Fibroblast of skin of abdomen (primary cell): ENCODE measurements around the gene PPM1N. TPM values are rescaled to one million over a fixed set of nuclear protein-coding genes. Genes with fewer than 3 reads are reported as not detected.

ENCODE experiments used
- DNase-seq: peaks from one replicate; pipeline ENCODE4 v3.0.0-alpha.2; 2013
- polyA plus RNA-seq, 2 experiments: library from polyadenylated mRNA; unstranded; fragments of 120-200 nt; gene quantifications; one replicate each; pipeline ENCODE4 v1.2.1, GENCODE V29; 2013; ENCODE audit not compliant: insufficient read length in 2 of 2

The PPM1N gene, protein sequence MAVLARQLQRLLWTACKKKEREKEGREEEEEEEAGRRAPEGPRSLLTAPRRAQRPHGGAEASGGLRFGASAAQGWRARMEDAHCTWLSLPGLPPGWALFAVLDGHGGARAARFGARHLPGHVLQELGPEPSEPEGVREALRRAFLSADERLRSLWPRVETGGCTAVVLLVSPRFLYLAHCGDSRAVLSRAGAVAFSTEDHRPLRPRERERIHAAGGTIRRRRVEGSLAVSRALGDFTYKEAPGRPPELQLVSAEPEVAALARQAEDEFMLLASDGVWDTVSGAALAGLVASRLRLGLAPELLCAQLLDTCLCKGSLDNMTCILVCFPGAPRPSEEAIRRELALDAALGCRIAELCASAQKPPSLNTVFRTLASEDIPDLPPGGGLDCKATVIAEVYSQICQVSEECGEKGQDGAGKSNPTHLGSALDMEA
- polyA plus RNA-seq (2013, experiment 1 of 2; ENCODE audit: insufficient read length): 0.87 TPM
- polyA plus RNA-seq (2013, experiment 2 of 2; ENCODE audit: insufficient read length): 1.2 TPM

DNA sequence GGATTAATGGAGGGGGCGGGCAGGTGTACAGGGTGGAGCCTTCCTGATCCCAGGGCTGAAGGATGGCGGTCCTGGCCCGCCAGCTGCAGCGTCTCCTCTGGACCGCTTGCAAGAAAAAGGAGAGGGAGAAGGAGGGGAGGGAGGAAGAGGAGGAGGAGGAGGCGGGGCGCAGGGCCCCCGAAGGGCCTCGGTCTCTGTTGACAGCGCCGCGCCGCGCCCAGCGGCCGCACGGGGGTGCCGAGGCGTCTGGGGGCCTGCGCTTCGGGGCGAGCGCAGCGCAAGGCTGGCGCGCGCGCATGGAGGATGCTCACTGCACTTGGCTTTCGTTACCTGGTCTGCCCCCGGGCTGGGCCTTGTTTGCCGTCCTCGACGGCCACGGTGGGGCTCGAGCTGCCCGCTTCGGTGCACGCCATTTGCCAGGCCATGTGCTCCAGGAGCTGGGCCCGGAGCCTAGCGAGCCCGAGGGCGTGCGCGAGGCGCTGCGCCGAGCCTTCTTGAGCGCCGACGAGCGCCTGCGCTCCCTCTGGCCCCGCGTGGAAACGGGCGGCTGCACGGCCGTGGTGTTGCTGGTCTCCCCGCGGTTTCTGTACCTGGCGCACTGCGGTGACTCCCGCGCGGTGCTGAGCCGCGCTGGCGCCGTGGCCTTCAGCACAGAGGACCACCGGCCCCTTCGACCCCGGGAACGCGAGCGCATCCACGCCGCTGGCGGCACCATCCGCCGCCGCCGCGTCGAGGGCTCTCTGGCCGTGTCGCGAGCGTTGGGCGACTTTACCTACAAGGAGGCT, at the start of gene PPM1N:
Gene PPM1N (plus strand): TSS at position 33 of the 785 bp plus-strand sequence. CDS start 30 bp downstream, at position 63.
- DNase-seq: no peak

DNA sequence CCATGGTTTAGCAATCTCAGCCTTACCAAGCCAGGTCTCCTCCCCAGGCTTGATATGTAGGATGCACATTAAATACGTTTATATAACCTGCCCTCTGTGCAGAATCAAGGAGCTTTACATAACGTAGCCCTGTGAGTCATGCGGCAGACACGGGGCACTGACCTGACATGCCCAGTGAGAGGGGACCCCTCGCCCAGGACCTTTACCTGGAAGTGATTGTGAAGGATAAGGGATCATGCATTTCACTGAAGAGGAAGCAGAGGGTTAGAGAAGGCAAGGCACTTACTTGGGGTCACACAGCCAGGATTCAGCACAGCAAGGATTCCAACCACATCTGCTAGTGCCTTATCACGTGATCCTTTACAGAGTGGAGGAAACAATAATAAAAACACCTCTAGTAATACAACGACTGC, 49.4 kb upstream of the PPM1N start:
- no peak for DNase-seq

DNA sequence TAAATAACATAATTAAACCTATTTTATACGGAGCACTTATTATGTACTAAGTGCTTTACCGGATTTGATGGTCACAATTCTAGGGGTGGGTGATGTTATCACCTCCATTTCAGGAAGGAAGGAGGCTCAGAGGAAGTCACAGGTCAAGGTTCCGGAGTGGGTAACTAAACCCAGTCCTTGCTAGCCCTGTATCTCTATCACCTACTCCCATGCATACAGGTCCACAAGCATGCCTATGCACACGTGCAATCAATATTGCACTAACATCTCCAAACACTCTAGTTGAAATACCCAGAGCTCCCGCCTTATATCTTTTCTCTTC, 48.3 kb upstream of the PPM1N start:
- DNase-seq: no peak

DNA sequence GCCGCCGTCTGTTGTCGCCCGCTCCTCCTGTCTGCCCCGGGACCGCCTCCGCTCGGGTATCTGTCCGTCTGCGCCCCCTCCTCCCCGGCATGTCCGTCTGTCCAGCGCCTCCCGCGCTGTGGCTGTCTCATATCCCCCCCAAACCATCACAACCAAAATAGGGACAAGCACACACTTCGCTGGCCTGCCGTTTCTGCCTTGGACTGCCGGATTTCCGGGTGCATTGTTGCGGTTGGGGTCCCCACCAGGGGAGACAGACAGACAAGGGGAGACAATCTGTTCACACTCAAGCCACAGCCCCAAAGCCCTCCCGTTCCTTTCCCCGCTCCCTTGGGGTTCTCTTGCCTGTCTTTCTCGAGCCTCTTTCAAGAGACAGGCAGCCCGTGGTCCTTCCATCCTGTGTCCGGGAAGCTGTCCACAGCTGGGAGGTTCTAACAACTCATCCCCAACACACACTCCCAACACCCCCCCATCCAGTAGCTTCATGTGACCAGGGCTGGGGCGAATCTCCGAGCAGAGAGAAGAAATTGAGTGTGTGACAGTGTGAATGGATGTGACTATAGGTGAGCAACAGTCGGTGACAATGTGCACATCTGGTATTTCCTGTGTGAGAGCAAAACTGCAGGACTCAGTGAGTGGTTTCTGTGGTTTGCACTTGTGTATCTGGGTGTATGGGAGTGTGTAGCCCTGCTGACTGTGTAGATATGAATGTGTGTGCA, 47.0 kb upstream of the PPM1N start:
- peak; percentile 77 for DNase-seq

DNA sequence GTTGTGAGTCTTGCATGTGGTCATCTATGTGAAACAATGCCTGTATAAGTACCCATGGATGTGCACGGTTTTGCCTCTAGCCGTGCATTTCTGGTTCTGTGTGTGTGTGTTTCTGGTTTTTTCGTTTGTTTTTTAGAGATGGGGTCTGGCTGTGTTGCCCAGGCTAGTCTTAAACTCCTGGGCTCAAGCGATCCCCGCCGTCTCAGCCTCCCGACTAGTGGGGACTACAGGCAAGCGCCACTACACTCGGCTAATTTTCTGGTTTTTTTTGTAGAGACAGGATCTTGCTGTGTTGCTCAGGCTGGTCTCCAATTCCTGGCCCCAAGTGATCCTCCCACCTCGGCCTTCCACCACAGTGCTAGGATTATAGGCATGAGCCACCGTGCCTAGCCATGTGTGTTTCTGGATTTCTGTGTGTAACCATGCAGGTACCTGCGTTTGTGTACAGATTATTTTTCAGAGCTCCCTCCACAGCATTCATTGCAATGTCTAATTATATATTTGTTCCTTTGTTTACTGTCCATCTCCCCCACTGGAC, 46.3 kb upstream of the PPM1N start:
- DNase-seq: no peak

DNA sequence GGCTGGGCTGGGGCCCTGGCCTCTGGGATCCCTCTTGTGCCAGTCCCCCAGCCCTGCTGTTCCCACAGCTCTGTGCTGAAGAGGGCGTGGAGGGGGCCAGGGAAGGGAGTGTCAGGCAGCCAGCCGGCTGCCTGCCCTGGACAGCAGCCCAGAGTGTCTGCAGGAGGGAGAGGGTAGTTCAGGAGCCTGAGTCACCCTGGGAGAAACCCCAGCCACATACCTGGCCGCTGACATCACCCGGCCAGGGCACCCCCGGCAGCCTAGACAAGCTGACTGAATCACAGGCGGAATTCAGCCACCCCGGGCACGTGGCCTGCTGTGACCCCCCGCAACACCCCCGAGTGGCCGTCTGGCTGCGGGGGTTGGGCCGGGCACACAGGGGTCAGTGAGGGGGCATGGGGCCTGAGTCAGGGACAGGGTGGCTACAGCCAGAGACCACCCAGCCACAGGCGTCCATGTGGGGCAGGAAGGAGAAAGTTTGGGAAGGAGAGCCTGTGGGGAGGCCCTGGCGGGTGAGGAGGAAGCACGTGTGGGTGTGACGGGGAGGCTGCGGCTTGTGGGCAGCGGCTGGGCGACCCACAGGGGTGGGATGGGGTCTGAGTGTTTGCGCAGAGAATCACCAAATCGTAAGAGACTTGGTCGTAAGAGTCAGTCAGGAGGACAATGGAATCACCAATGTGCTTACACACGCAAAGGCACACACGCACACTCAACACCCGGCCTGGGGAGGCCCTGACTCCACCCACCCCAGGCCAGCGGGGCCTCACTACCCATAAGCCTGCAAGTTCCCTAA, 42.3 kb upstream of the PPM1N start:
- DNase-seq: peak; percentile 99

DNA sequence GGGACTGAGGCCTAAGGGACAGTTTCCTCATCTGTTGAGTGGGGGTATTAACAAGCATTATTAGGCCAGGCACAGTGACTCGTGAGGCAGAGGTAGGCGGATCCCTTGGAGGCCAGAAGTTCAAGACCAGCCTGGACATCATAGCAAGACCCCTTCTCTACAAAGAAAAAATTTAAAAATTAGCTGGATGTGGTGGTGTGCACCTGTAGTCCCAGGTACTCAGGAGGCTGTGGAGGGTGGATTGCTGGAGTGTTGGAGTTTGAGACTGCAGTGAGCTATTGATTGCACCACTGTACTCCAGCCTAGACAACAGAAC, 41.8 kb upstream of the PPM1N start:
- DNase-seq: no peak

DNA sequence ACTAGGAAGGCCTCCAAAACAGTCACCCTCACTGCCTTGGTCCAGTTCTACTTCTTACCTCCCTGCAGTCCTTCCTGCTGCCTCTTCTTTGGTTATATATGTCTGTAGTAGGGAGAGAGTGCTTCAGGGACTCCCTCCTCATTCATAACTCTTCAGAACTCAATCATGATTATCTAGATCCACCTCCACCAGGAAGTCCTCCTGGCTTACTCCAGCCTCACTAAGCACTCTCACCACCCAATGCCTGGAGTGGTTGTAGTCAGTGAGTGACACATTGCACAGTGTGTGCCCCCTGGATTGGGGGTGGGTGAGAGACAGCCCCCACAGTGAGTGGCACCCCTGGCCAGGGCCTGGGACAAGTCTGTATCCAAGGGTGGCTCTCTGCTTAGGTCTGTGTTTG, 40.5 kb upstream of the PPM1N start:
- DNase-seq: no peak

DNA sequence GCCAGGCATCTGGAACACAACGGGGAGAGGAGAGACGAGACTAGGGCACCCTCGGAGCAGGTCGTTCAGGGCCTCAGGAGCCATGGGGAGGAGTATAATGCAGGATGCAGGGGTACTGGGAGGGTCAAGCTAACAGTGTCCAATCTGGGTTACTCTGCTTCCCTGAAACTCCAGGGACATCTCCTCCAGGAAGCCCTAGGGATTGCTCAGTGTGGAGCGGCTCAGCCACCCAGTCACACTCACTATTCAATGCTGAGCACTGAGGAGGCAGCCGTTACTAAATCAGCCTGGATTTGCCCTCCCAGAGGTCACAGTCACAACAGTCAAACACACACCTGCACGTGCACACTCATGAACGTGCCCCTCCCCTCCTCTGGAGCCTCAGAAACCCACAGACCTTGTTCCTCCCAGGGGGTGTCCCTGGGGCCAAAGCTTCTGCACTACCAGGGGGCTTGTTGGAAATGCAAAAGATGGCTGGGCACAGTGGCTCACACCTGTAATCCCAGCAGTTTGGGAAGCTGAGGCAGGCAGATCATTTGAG, 37.4 kb upstream of the PPM1N start:
- DNase-seq: no peak

DNA sequence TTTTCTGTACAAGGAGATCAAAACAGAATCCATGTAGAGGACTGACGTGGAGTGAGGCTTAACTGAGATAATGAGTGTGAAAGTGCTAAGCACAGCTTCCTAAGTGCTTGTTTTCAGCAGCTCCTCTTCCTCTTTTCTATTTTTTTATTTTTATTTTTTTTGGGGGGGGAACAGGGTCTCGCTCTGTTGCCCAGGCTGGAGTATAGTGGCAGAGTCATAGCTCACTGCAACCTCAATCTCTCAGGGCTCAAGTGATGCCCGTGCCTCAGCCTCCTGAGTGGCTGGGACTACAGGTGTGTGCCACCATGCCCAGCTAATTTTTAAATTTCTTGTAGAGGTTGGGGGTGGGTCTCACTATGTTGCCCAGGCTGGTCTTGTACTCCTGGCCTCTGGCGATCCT, 36.1 kb upstream of the PPM1N start:
- no peak for DNase-seq

DNA sequence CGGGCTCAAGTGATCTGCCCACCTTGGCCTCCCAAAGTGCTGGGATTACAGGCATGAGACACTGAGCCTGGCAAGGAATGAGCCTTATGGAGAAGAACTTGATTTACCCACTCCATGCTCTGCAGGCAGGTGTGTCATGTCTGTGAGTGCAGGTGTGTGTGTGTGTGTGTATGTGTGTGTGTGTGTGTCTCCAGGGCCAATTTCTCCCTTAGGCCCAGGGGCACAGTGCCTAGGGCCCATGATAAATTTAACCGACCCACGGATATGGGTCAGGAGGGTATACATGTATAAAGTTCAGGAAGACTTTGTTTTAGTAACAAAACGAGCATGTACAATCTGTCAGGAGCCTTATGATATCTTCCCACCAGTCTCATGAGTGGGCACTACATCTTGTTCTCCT, 35.0 kb upstream of the PPM1N start:
- no peak for DNase-seq

DNA sequence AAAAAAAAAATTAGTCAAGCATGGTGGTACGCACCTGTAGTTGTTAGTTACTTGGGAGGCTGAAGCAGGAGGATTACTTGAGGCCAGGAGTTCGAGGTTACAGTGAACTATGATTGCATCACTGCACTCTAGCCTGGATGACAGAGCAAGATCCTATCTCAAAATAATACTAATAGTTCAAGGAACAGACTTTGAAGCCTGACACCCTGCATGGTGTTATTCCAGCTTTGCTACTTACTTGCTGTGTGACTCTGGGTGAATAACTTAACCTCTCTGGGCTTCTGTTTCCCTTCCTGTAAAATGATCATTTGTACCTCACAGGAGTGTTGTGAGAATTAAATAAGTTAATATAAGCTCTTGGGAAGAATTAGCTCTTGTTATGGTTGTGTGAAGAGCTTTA, 34.0 kb upstream of the PPM1N start:
- no peak for DNase-seq

DNA sequence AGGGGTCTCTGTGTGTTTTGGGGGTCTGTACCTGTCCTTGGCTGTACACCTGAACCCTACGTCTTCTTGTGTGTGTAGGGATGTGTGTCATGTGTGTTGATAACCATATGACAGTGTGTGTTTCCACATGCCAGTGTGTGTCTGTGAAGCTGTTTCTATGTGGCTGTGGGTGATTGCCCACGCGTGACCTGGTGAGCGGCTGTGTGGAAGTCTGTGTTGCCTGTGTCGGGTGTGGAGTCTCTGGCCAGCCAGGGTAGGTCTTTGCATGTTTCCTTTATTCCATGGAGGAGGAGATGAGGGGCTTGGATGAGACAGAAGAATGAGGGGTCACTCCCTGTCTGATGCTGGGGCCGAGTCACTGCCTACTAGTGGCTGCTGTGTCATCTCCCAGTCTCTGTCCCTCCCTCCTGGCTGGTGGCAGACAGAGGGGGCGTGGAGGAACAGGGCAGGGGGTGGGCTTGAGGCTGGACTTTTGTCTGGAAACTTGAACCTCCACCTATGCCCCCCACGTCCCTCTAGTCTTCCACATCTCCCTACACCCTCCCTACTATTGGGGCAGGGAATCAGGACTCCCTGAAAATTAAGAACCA, 33.3 kb upstream of the PPM1N start:
- DNase-seq: no peak

DNA sequence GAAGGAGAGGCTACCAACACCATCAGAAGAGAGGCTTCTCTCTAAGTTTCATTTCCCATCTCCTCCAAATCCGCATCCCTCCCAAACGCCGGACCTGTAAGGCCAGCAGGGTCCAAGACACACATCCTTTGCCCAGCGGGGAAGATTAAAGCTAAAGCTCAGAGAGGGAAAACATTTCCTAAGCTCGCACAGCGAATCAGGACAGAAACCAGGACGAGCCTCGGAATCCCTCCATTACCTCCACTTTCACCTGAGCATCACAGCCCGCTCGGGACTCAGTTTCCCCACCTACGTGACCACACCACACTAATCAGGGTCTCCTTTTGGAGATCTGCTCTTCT, 31.2 kb upstream of the PPM1N start:
- DNase-seq: no peak

DNA sequence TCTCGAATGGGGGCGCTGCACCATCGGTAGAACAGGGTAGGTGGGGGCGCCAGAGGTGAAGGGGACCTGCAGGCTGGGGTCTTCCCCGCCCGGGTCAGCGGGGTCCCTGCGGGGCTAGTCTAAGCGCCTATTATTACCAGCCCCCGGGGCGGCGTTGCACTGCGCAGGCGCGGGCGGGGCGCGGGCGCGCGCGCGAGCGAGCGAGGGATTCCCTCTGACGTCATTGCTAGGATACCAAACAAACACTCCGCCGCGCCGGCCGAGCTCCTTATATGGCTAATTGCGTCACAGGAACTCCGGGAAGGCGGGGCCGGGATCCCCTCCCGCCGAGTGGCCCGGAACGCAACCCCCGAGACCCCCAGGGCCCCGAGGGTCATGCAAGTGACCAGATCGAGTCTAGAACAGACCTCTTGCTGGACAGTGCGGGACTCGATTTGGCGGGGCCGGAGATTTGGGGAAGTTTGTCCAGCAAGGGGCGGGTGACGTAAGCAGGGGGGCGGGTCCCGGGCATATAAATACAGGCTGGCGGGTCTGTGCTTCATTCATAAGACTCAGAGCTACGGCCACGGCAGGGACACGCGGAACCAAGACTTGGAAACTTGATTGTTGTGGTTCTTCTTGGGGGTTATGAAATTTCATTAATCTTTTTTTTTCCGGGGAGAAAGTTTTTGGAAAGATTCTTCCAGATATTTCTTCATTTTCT, 30.6 kb upstream of the PPM1N start, which contains the start of gene FOSB:
Gene FOSB (plus strand): TSS at position 541 of the 703 bp plus-strand sequence. CDS start 591 bp downstream, outside the sequence.
- DNase-seq: peak; percentile 96

DNA sequence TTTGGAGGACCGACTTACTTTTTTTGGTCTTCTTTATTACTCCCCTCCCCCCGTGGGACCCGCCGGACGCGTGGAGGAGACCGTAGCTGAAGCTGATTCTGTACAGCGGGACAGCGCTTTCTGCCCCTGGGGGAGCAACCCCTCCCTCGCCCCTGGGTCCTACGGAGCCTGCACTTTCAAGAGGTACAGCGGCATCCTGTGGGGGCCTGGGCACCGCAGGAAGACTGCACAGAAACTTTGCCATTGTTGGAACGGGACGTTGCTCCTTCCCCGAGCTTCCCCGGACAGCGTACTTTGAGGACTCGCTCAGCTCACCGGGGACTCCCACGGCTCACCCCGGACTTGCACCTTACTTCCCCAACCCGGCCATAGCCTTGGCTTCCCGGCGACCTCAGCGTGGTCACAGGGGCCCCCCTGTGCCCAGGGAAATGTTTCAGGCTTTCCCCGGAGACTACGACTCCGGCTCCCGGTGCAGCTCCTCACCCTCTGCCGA, 30.0 kb upstream of the PPM1N start:
- no peak for DNase-seq

DNA sequence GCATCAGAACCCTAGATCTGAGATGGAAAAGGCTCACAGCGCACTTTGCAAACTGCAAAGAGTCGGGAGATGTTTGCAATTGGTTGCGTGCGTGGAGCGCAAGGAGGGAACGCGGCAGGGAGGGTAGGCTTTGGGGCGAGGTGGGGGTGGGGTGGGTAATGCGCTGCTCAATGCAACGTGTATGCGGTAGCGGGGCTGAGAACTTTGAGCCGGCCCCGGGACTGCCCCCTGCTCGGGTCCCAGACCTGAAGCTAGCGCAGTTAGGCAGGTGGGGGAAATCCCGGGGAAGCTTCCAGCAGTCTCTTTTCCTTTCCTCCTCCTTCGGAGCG, 29.5 kb upstream of the PPM1N start:
- no peak for DNase-seq

DNA sequence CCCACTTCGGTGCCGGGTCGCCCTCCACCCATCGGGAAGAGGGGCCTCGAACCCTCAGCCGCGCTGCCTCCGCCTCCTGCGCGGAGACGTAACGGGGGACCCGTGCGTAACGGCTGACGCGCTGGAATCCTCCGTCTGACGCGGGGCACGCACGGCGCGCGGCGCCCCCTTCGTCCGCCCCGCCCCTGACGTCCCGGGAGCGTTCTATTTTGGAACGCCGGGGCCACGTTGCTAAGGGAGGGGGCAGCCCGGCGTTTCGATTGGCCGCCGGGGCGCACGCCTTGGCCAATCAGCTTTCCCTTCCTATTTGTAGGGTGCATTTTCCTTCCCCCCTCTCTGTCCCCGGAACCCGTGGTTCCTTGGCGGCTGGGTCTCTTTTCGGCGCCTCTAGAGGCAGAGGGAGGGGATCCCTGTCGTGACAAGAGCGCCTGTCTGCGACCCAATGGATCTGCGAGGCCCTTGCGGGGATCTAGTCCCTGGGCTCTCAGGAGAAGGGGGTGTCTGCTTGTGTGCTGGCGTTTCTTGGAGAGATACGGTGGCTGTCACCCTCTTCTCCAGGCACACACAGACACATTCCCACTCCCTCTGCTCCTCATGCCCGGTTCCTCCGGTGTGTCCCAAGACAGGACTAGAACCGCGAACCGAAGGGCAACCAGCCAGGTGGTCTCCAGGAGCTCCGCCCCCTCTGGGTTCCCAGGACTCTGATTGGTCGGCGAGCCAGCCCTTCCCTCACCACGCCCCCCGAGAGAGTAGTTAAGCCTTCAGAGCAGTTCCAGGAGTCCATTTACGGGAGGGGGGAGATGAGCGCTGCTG, 28.9 kb upstream of the PPM1N start:
- peak; percentile 96 for DNase-seq

DNA sequence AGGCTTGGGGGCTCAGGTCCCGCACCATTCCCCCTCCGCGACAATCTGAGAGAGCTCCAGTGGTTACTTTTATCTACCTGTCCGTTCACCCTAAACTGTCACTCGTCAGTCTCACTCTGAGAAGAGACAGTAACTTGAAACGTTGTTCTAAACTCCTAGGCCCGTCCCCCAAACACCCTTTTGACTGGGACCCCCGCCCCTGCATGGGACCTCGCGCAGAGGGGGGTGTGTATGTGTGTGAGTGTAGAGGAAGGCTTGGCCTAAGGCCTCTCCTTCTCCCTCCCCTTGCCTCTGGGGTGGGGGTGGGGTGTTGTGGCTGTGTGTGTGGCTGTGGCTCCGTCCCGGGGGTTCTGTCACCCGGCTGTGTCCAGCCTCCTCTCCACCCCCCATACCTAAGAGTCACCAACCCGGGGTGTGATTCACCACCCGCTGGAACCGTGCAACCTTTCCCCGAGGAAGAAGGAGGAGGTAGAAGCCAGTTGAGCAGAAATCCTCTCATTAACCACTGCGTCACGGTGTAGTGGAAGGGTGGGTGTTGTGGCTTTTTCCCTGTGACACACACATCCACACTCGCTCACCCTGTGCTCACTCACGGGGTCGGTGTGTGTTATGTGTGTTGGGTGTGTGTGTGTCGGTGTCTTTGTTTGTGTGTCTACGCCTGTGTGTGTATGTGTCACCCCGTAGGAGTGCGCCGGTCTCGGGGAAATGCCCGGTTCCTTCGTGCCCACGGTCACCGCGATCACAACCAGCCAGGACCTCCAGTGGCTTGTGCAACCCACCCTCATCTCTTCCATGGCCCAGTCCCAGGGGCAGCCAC, 28.1 kb upstream of the PPM1N start:
- peak; percentile 36 for DNase-seq
